Measurements from ENCODE around the gene DHX38. TPM values are rescaled to one million over a fixed set of nuclear protein-coding genes. Genes with fewer than 3 reads are reported as not detected.
"Not testable (repeated sequence)": the region's sequence is repeated elsewhere in the genome, so short reads cannot be mapped to it uniquely, and the experiment has no call there.

The DHX38 gene
- total RNA-seq, result 10 to 100 TPM; 78.6 to 79.9 TPM

GRCh38 chr16:72093448-72094265, at the start of gene DHX38, which contains the start of gene TXNL4B:
DHX38 (plus strand) TSS chr16:72093847; CDS start chr16:72096158, 2,311 bp downstream.
TXNL4B (minus strand) TSS chr16:72093620; CDS start chr16:72090749, 2,871 bp downstream.
- intact Hi-C loops (cut with micrococcal nuclease), result loop anchor here (1.0 to 10.0 kb wide), 12 partner anchors 85 to 1359 kb away; partner anchors contain the start of genes AP1G1, CMTR2, DHODH and IST1
- peak; percentile 96 for DNase-seq
- no peaks in the 10 kb centered on the region for H3K27me3 Mint-ChIP-seq (ENCODE audit: low read depth)
- peaks cover 35% of the 10 kb centered on the region for H3K4me1 Mint-ChIP-seq (ENCODE audit: low read depth)
- peaks cover 27% of the 10 kb centered on the region for H3K36me3 Mint-ChIP-seq (ENCODE audit: low read depth)
- CTCF ChIA-PET, result interaction anchor here (0.6 to 3.4 kb wide), 2 partner anchors 26 to 104 kb away, joined by 4 to 20 read pairs; no protein-coding TSS in a partner anchor
- peak within 1 kb of the TSS; percentile 96 for H3K4me3 Mint-ChIP-seq
- peak within 1 kb of the TSS; percentile 95 for H3K27ac Mint-ChIP-seq
- no peaks in the 10 kb centered on the region for H3K9me3 Mint-ChIP-seq

DNA sequence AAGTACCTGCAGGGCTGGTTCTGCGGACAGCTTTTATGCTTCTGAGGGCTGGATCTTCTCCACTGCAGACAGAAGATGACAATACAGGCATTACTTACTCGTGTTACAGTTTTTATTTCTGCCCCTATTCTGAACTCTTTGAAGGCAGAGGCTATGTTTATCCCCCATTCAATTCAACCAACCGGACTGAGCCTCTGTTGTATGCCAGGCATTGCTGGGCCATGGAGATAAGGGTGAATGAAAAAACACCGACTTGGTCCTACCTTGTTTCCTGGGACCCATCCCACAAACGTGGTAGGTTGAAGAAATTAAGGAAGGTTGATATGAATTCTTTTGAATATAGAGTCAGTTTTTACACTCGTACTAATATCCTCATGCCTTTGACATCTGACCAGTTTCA, 49.4 kb upstream of the DHX38 start:
- DNase-seq, result no peak
- no peaks in the 10 kb centered on the region for H3K27me3 Mint-ChIP-seq (ENCODE audit: low read depth)
- no peaks in the 10 kb centered on the region for H3K4me1 Mint-ChIP-seq (ENCODE audit: low read depth)
- H3K27ac Mint-ChIP-seq, result no peak overlapping the region
- intact Hi-C loops (cut with micrococcal nuclease), result no loop called here
- H3K9me3 Mint-ChIP-seq, result peaks cover 5% of the 10 kb centered on the region
- CTCF ChIA-PET, result no interaction called here
- H3K4me3 Mint-ChIP-seq, result no peak overlapping the region
- H3K36me3 Mint-ChIP-seq (ENCODE audit: low read depth), result peaks cover 25% of the 10 kb centered on the region

DNA sequence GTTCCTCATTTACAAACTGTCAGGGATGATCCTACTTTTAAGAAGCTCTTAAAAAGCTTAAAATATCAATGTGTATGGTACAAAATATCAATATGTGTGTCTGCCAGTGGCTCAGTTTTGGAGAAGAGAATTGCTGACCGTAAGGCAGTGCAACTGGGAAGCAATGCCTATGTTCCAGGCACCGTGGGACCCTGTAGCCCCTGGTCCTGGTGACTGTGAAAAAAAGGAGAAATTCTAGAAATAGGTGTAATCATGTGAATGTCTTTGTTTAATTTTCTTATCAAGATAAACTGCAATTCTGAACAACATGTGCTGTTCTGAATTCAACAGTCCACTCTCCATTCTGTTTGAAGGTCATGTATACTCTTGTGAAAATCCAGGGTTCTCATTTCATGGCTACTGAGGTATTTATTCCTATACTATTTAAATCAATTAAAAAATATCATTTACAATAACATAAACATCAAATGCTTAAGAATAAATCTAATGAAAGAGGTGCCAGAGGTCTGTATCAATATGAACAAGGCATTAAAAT, 48.8 kb upstream of the DHX38 start:
- H3K4me1 Mint-ChIP-seq (ENCODE audit: low read depth), result no peaks in the 10 kb centered on the region
- no peak for DNase-seq
- peaks cover 7% of the 10 kb centered on the region for H3K9me3 Mint-ChIP-seq
- CTCF ChIA-PET, result no interaction called here
- H3K4me3 Mint-ChIP-seq, result no peak overlapping the region
- H3K27ac Mint-ChIP-seq, result no peak overlapping the region
- H3K27me3 Mint-ChIP-seq (ENCODE audit: low read depth), result no peaks in the 10 kb centered on the region
- H3K36me3 Mint-ChIP-seq (ENCODE audit: low read depth), result peaks cover 25% of the 10 kb centered on the region
- intact Hi-C loops (cut with micrococcal nuclease), result no loop called here

DNA sequence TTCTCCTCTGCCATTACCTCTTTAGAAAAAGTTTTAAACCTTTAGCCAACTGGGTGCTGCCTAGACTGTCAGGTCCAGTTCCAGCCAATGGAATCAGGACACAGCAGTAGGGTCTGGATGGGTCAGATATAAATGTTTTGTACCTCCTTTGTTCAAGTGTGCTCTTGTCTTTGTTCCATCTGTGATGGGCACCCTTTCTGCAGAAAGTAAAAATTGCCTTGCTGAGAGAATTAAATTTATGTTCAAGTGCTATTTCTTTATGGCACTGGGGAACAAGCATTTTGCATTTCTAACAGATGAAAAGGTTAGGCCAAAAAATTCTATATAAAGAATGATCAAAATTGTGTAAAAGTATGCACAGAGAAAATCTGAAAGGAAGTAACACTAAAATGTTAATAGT, 44.5 kb upstream of the DHX38 start:
- CTCF ChIA-PET, result no interaction called here
- H3K9me3 Mint-ChIP-seq, result peaks cover 9% of the 10 kb centered on the region

GRCh38 chr16:72050769-72051464, 42.7 kb upstream of the DHX38 start:
- CTCF ChIA-PET, result interaction anchor here (0.5 to 1.2 kb wide), 3 partner anchors 12 to 41 kb away, joined by 3 read pairs; partner anchors contain the start of gene HPR
- no peak for DNase-seq
- Mint-ChIP-seq H3K4me1 (ENCODE audit: low read depth) (no peaks in the 10 kb centered on the region), H3K9me3 (peaks cover 9% of the 10 kb centered on the region), H3K36me3 (ENCODE audit: low read depth) (peaks cover 5% of the 10 kb centered on the region), H3K27ac (no peak overlapping the region), H3K4me3 (no peak overlapping the region), H3K27me3 (ENCODE audit: low read depth) (no peaks in the 10 kb centered on the region)
- intact Hi-C loops (cut with micrococcal nuclease), result no loop called here

More for the DNA sequence above, 44.5 kb upstream of the DHX38 start:
- Mint-ChIP-seq H3K4me3 (no peak overlapping the region), H3K36me3 (ENCODE audit: low read depth) (peaks cover 5% of the 10 kb centered on the region), H3K4me1 (ENCODE audit: low read depth) (no peaks in the 10 kb centered on the region), H3K27me3 (ENCODE audit: low read depth) (no peaks in the 10 kb centered on the region), H3K27ac (no peak overlapping the region)
- intact Hi-C loops (cut with micrococcal nuclease), result no loop called here
- no peak for DNase-seq

DNA sequence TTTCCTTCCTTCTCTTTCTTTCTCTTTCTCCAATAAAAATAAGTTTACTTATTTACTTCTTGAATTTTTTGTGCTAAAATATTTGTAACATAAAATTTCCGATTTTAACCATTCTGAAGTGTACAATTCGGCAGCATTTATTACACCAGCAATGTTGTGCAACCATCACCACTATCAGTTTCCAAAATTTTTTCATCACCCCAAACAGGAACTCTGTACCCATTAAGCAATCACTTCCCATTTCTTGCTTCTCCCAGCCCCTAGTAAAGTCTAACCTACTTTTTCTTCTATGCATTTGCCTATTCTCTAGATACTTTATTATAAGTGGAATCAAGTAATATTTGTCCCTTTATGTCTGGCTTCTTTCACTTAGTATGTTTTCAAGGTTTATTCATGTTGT, 41.8 kb upstream of the DHX38 start:
- H3K27ac Mint-ChIP-seq, result no peak overlapping the region
- H3K4me1 Mint-ChIP-seq (ENCODE audit: low read depth), result no peaks in the 10 kb centered on the region
- H3K27me3 Mint-ChIP-seq (ENCODE audit: low read depth), result no peaks in the 10 kb centered on the region
- H3K36me3 Mint-ChIP-seq (ENCODE audit: low read depth), result peaks cover 5% of the 10 kb centered on the region
- intact Hi-C loops (cut with micrococcal nuclease), result no loop called here
- DNase-seq, result no peak
- peaks cover 9% of the 10 kb centered on the region for H3K9me3 Mint-ChIP-seq
- H3K4me3 Mint-ChIP-seq, result no peak overlapping the region
- CTCF ChIA-PET, result no interaction called here

DNA sequence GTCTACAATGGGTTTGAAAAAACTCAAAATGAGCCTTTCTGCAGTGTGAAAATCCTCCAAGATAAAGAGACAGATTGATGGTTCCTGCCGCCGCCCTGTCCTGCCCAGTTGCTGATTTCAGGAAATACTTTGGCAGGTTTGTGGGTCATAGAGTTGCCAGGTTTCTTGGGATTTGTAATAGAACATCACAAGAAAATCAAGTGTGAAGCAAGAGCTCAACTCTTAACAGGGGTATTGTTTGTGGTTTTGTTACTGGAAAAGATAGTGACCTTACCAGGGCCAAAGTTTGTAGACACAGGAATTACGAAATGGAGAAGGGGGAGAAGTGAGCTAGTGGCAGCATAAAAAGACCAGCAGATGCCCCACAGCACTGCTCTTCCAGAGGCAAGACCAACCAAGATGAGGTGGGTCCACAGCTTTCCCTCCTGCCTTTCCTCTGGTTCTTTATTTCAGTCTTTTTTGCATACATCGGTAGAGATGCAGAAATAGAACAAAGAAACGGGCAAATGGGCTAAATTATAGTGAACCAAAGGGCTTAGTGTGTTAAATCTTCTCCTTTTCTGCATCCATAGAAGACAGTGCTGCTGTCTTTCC, 39.3 kb upstream of the DHX38 start, which contains the start of gene HP:
Gene HP, plus strand, starts transcription at position 252 of the 594 bp plus-strand sequence. Its CDS starts 148 bp downstream, at position 400.
- H3K4me3 Mint-ChIP-seq; H3K4me1 Mint-ChIP-seq (ENCODE audit: low read depth); H3K27ac Mint-ChIP-seq; H3K27me3 Mint-ChIP-seq (ENCODE audit: low read depth); H3K9me3 Mint-ChIP-seq; DNase-seq; CTCF ChIA-PET; H3K36me3 Mint-ChIP-seq (ENCODE audit: low read depth); intact Hi-C loops (cut with micrococcal nuclease): not testable (repeated sequence)

- no peaks in the 10 kb centered on the region for H3K36me3 Mint-ChIP-seq (ENCODE audit: low read depth)
- no peaks in the 10 kb centered on the region for H3K9me3 Mint-ChIP-seq
- no peak for DNase-seq
- no peak overlapping the region for H3K4me3 Mint-ChIP-seq
- intact Hi-C loops (cut with micrococcal nuclease), result no loop called here
- no peak overlapping the region for H3K27ac Mint-ChIP-seq
- no peaks in the 10 kb centered on the region for H3K4me1 Mint-ChIP-seq (ENCODE audit: low read depth)
- no peaks in the 10 kb centered on the region for H3K27me3 Mint-ChIP-seq (ENCODE audit: low read depth)
- CTCF ChIA-PET, result no interaction called here
Measured at GRCh38 chr16:72055911-72056310, 37.7 kb upstream of the DHX38 start.

DNA sequence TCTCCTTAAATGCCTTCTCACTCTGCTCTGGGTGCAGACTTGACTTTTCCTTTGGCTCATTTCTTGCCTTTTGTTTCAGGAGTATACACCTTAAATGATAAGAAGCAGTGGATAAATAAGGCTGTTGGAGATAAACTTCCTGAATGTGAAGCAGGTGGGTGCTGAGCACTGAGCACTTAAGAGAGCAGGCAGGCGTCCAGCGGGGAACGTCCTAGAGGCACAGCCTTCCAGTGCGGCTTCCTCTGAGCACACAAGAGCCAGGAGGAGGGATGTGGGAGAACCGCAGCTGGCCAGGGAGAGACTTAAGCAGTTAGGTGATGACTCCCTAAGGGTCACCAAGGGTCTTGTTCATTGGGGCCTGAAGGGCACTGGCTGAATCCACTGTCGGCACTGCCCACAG, 36.3 kb upstream of the DHX38 start:
- H3K27ac Mint-ChIP-seq; DNase-seq; H3K4me3 Mint-ChIP-seq; H3K27me3 Mint-ChIP-seq (ENCODE audit: low read depth); H3K9me3 Mint-ChIP-seq; H3K36me3 Mint-ChIP-seq (ENCODE audit: low read depth); intact Hi-C loops (cut with micrococcal nuclease); CTCF ChIA-PET; H3K4me1 Mint-ChIP-seq (ENCODE audit: low read depth): not testable (repeated sequence)

GRCh38 chr16:72059060-72059459, 34.6 kb upstream of the DHX38 start:
- DNase-seq; H3K36me3 Mint-ChIP-seq (ENCODE audit: low read depth); CTCF ChIA-PET; H3K9me3 Mint-ChIP-seq; H3K4me1 Mint-ChIP-seq (ENCODE audit: low read depth); H3K27ac Mint-ChIP-seq; H3K4me3 Mint-ChIP-seq; H3K27me3 Mint-ChIP-seq (ENCODE audit: low read depth); intact Hi-C loops (cut with micrococcal nuclease): not testable (repeated sequence)

GRCh38 chr16:72060405-72060804, 33.2 kb upstream of the DHX38 start:
- Mint-ChIP-seq H3K9me3 (no peaks in the 10 kb centered on the region), H3K27ac (no peak overlapping the region), H3K4me3 (no peak overlapping the region), H3K27me3 (ENCODE audit: low read depth) (no peaks in the 10 kb centered on the region), H3K4me1 (ENCODE audit: low read depth) (no peaks in the 10 kb centered on the region), H3K36me3 (ENCODE audit: low read depth) (no peaks in the 10 kb centered on the region)
- intact Hi-C loops (cut with micrococcal nuclease), result no loop called here
- DNase-seq, result no peak
- CTCF ChIA-PET, result no interaction called here

DNA sequence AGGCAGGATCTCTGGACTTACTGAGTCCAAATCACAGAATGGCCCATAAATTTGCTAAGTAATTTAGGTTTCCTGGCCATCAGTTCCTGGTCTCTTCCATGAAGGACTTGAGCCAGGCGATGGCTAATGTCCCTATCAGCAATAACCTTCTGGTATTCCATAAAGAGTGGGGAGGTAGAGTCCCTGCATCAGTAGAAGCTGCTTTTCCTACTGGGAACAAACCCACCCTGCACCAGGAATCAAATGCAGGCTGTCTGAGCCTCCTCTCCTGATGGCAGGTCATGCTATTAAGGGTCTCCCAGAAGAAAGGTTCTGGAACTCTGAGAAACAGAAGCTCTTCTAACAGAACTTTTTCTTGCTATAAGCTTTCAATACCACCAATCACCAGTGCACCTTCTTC, 32.1 kb upstream of the DHX38 start:
- DNase-seq, result no peak
- intact Hi-C loops (cut with micrococcal nuclease), result no loop called here
- CTCF ChIA-PET, result no interaction called here
- H3K9me3 Mint-ChIP-seq, result no peaks in the 10 kb centered on the region
- H3K4me1 Mint-ChIP-seq (ENCODE audit: low read depth), result no peaks in the 10 kb centered on the region
- no peak overlapping the region for H3K4me3 Mint-ChIP-seq
- no peak overlapping the region for H3K27ac Mint-ChIP-seq
- H3K27me3 Mint-ChIP-seq (ENCODE audit: low read depth), result no peaks in the 10 kb centered on the region
- no peaks in the 10 kb centered on the region for H3K36me3 Mint-ChIP-seq (ENCODE audit: low read depth)
